T-helper 17 cell (primary cell): ENCODE measurements around the gene STK32C. TPM values are rescaled to one million over a fixed set of nuclear protein-coding genes. Genes with fewer than 3 reads are reported as not detected.

Source experiments
- ATAC-seq: fragments of 150-1000 bp; cut with Tn5 transposase; 2 replicates; pipeline ENCODE4 v1.10.0; 2021; ENCODE audit warnings: mild to moderate bottlenecking, moderate library complexity
- DNase-seq, 3 donors: peaks; one replicate each; pipeline versions ENCODE4 v3.0.0 to v3.0.0-alpha.2; 2020 to 2021
- H3K9me3 ChIP-seq: one replicate; pipeline ENCODE4 v1.7.0; 2013; ENCODE audit warnings: low read length, mild to moderate bottlenecking; ENCODE audit not compliant: control insufficient read depth, poor library complexity, severe bottlenecking
- H3K27ac Mint-ChIP-seq: one replicate; pipeline ENCODE4 v1.8.0; 2022; ENCODE audit warnings: mild to moderate bottlenecking, moderate library complexity, mixed read lengths
- H3K27me3 Mint-ChIP-seq: one replicate; pipeline ENCODE4 v1.8.0; 2022; ENCODE audit warnings: mixed read lengths
- H3K36me3 Mint-ChIP-seq: one replicate; pipeline ENCODE4 v1.8.0; 2022; ENCODE audit warnings: low read depth, mixed read lengths
- H3K4me1 Mint-ChIP-seq: one replicate; pipeline ENCODE4 v1.8.0; 2022; ENCODE audit warnings: mild to moderate bottlenecking, mixed read lengths
- H3K4me3 Mint-ChIP-seq: one replicate; pipeline ENCODE4 v1.8.0; 2022; ENCODE audit warnings: mild to moderate bottlenecking, moderate library complexity, mixed read lengths
- total RNA-seq, 4 donors: library from RNA in 2 of 4; stranded (reverse) in 2 of 4; gene quantifications; one replicate each; pipeline ENCODE4 v1.2.3 and lab custom pipeline; 2022 to 2026

STK32C gene
- total RNA-seq, 2 donors from 2014 or later = 7.1 to 8.4 TPM

GRCh38 chr10:132199854-132200311 lies 107.9 kb downstream of the STK32C start:
- no peak for DNase-seq
- Mint-ChIP-seq H3K4me1 (no peaks in the 10 kb centered on the region), H3K4me3 (no peak overlapping the region), H3K36me3 (no peaks in the 10 kb centered on the region), H3K27ac (no peak overlapping the region), H3K27me3 (no peaks in the 10 kb centered on the region)
- ATAC-seq = no peak
- H3K9me3 ChIP-seq = no peaks in the 10 kb centered on the region

- no peaks in the 10 kb centered on the region for H3K4me1 Mint-ChIP-seq
- H3K9me3 ChIP-seq = no peaks in the 10 kb centered on the region
- no peak for ATAC-seq
- H3K27ac Mint-ChIP-seq = no peak overlapping the region
- H3K36me3 Mint-ChIP-seq = no peaks in the 10 kb centered on the region
- H3K4me3 Mint-ChIP-seq = no peak overlapping the region
- H3K27me3 Mint-ChIP-seq = peaks cover 5% of the 10 kb centered on the region
- no peak for DNase-seq
Observed at GRCh38 chr10:132199268-132199853, 108.4 kb downstream of the STK32C start.

- H3K9me3 ChIP-seq = no peaks in the 10 kb centered on the region
- Mint-ChIP-seq H3K27me3 (peaks cover 6% of the 10 kb centered on the region), H3K36me3 (no peaks in the 10 kb centered on the region), H3K4me1 (no peaks in the 10 kb centered on the region), H3K27ac (no peak overlapping the region), H3K4me3 (no peak overlapping the region)
- ATAC-seq = no peak
- DNase-seq = no peak
Observed at GRCh38 chr10:132198381-132199181, 109.2 kb downstream of the STK32C start.

GRCh38 chr10:132198068-132198370 lies 109.7 kb downstream of the STK32C start:
- Mint-ChIP-seq H3K4me1 (no peaks in the 10 kb centered on the region), H3K36me3 (no peaks in the 10 kb centered on the region), H3K4me3 (no peak overlapping the region), H3K27ac (no peak overlapping the region), H3K27me3 (peaks cover 6% of the 10 kb centered on the region)
- no peaks in the 10 kb centered on the region for H3K9me3 ChIP-seq
- DNase-seq (no peak), ATAC-seq (no peak)

- Mint-ChIP-seq H3K27ac (no peak overlapping the region), H3K27me3 (peaks cover 12% of the 10 kb centered on the region), H3K4me3 (no peak overlapping the region), H3K4me1 (no peaks in the 10 kb centered on the region), H3K36me3 (no peaks in the 10 kb centered on the region)
- DNase-seq (no peak), ATAC-seq (no peak)
- no peaks in the 10 kb centered on the region for H3K9me3 ChIP-seq
Observed at GRCh38 chr10:132197271-132198067, 110.3 kb downstream of the STK32C start.

- H3K4me3 Mint-ChIP-seq = no peak overlapping the region
- no peaks in the 10 kb centered on the region for H3K4me1 Mint-ChIP-seq
- no peak for DNase-seq
- H3K27ac Mint-ChIP-seq = no peak overlapping the region
- no peaks in the 10 kb centered on the region for H3K36me3 Mint-ChIP-seq
- ATAC-seq = no peak
- no peaks in the 10 kb centered on the region for H3K9me3 ChIP-seq
- peaks cover 12% of the 10 kb centered on the region for H3K27me3 Mint-ChIP-seq
Observed at GRCh38 chr10:132196178-132197113, 111.3 kb downstream of the STK32C start.

- Mint-ChIP-seq H3K36me3 (no peaks in the 10 kb centered on the region), H3K27ac (no peak overlapping the region), H3K4me1 (no peaks in the 10 kb centered on the region), H3K4me3 (no peak overlapping the region), H3K27me3 (peaks cover 12% of the 10 kb centered on the region)
- DNase-seq (no peak), ATAC-seq (no peak)
- H3K9me3 ChIP-seq = no peaks in the 10 kb centered on the region
Observed at GRCh38 chr10:132195366-132196075, 112.2 kb downstream of the STK32C start.

- Mint-ChIP-seq H3K4me1 (no peaks in the 10 kb centered on the region), H3K36me3 (peaks cover 2% of the 10 kb centered on the region), H3K4me3 (no peak overlapping the region), H3K27me3 (peaks cover 18% of the 10 kb centered on the region), H3K27ac (no peak overlapping the region)
- H3K9me3 ChIP-seq = no peaks in the 10 kb centered on the region
- ATAC-seq (no peak), DNase-seq (no peak)
Observed at GRCh38 chr10:132194726-132195125, 113.0 kb downstream of the STK32C start.

- Mint-ChIP-seq H3K4me3 (no peak overlapping the region), H3K27me3 (peaks cover 25% of the 10 kb centered on the region), H3K4me1 (no peaks in the 10 kb centered on the region), H3K36me3 (peaks cover 2% of the 10 kb centered on the region), H3K27ac (no peak overlapping the region)
- H3K9me3 ChIP-seq = no peaks in the 10 kb centered on the region
- ATAC-seq (peak; percentile 50), DNase-seq (no peak)
Observed at GRCh38 chr10:132193907-132194552, 113.7 kb downstream of the STK32C start.

- H3K4me3 Mint-ChIP-seq = no peak overlapping the region
- no peaks in the 10 kb centered on the region for H3K4me1 Mint-ChIP-seq
- H3K9me3 ChIP-seq = no peaks in the 10 kb centered on the region
- H3K27me3 Mint-ChIP-seq = peaks cover 34% of the 10 kb centered on the region
- ATAC-seq = no peak
- H3K27ac Mint-ChIP-seq = no peak overlapping the region
- no peak for DNase-seq
- peaks cover 2% of the 10 kb centered on the region for H3K36me3 Mint-ChIP-seq
Observed at GRCh38 chr10:132192991-132193665, 114.6 kb downstream of the STK32C start.

GRCh38 chr10:132192076-132192975 lies 115.4 kb downstream of the STK32C start:
- Mint-ChIP-seq H3K4me1 (peaks cover 2% of the 10 kb centered on the region), H3K27ac (no peak overlapping the region), H3K4me3 (no peak overlapping the region), H3K36me3 (peaks cover 2% of the 10 kb centered on the region), H3K27me3 (peaks cover 38% of the 10 kb centered on the region)
- no peak for DNase-seq
- no peaks in the 10 kb centered on the region for H3K9me3 ChIP-seq
- no peak for ATAC-seq
